GM18867 (cell line): ENCODE data around the gene DPEP2NB.
A peak's percentile ranks its signal among the peaks of the same experiment; 100 is the strongest.
"Not testable (repeated sequence)": the region's sequence is repeated elsewhere in the genome, so short reads cannot be mapped to it uniquely, and the experiment has no call there.

ENCODE experiments used
- ATAC-seq: cut with Tn5 transposase; IDR thresholded peaks from one replicate; pipeline ENCODE4 v1.9.1; 2021; ENCODE audit warnings: mild to moderate bottlenecking, moderate library complexity; ENCODE audit not compliant: unreplicated experiment

Gene DPEP2NB

DNA sequence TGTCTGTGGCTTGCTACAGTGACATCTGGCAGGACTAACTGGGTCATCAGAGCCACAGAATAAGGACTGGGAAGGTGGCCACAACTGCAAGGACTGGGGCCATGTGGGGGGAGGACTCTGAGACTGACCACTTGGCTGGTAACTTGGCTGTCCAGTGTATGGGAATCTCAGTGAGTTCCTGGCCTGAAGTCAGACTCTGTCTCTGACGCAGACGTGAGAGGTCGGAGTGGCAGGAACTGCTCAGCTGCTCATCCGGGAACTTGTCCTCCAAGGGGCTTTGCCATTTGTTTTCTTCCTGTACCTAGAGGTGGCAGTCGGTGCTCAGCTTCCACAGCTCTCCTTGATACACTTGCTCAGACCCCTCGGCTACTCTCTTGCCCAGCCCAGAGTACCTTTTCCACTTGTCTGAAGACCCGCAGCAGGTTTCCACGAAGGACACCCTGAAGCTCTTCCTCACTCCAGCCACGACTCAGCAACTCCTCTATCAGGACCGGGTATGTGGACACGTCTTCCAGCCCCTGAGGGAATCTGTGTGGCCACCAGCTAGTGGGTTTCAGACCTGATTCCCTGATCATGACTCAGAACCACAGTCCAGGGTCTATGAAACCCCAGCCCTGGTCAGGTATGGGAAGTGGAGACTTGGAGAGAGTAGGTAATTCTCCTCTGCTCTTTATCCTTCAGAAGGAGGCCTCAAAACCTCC lies 28.1 kb downstream of the DPEP2NB start:
- no peak for ATAC-seq

DNA sequence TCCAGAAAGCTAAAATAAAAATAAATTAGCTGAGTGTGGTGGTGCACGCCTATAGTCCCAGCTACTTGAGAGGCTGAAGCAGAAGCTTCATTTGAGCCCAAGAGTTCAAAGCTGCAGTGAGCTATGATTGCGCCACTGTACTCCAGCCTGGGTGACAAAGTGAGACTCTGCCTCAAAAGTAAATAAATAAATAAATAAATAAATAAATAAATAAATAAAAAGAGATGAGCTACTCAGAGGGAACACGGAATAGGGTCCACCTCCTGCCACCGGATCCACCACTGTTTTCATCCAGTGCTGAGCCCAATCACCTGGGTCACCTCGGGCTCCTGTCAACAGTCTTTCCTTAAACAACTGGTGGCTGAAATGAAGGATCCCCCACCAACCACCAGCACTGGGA lies 28.8 kb downstream of the DPEP2NB start:
- ATAC-seq: no peak

DNA sequence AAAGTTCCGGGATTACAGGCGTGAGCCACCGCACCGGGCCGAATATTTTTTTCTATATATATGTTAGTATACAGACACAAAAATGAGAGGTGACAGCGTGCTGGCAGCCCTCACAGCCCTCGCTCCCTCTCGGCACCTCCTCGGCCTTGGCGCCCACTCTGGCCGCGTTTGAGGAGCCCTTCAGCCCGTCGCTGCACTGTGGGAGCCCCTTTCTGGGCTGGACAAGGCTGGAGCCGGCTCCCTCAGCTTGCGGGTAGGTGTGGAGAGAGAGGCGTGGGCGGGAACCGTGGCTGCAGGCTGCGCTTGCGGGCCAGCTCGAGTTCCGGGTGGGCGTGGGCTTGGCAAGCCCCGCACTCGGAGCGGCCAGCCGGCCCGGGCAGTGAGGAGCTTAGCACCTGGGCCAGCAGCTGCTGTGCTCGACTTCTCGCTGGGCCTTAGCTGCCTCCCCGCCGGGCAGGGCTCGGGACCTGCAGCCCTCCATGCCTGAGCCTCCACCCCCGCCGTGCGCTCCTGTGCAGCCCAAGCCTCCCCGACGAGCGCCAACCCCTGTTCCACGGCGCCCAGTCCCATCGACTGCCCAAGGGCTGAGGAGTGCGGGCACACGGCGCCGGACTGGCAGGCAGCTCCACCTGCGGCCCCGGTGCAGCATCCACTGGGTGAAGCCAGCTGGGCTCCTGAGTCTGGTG lies 33.6 kb downstream of the DPEP2NB start:
- no peak for ATAC-seq

DNA sequence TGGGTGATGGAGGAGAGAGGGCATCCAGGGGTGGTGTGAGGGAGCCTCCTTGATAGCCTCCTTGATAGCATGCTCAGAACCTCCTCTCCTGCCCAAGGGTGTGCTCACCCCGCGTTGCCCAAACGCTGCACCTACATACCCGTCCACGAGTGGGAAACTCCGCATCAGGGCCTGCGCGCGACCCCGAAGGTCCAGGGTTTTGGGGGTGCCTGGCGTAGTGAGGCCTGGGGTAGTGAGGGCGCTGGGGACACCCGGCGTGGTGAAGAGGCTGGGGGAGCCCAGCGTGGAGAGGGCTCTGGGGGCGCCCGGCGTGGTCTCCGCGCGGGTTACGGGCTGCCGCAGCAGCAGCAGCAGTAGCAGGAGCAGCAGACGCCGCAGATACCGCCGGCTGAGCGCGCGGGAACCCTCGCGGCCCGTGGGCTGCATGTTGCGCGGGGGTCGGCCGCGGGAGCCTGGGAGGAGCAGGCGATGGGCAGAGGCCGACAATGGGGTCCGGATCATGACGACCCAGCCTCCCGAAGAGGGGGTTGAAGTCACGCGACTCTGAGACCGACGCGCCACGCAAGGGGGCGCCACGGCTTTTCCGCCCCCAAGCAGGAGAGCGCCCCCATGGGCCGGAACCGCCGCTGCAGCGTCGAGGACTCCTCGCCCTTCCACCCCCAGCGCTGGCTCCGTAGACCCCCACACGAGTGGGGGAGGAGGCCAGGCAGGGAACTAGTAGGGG lies 35.6 kb downstream of the DPEP2NB start, which contains the start of gene DPEP3:
TSS of gene DPEP3 (minus strand) at position 545 of the 724 bp plus-strand sequence. CDS start at position 426, 119 bp downstream.
- ATAC-seq: no peak

DNA sequence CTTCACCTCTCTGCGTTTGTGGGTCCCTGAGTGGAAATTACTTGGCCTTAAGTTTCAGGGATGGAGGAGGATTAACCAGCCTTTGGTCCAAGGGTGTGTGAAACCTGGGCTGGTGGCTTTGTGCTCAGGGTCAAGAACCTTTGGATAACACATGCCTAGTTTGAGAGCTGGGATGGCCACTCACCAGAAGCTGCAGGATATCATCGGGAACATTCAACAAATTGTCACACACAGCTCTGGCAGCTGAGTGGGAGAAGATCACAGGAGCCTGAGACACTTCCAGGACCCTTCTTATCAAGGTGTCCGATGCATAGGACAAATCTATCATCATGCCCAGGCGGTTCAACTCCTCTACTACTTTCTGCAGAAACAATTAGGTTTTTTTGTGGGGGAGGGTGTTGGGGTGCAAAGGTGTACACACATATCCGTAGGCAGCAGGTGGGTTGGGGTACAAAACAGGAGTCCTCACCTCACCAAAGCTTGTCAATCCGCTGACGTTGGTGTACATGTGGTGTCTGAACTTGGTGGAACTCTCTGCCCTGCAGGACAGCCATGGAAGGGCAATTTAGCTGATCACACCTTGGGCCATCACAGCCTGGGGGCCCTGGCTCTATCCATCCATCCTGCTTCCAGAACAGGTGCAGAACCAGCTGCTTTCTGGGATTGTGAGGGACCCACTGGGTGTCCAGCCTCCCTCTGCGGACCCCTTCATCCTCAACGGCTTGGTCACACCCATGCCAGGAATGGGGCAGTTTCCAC lies 38.1 kb downstream of the DPEP2NB start:
- no peak for ATAC-seq

DNA sequence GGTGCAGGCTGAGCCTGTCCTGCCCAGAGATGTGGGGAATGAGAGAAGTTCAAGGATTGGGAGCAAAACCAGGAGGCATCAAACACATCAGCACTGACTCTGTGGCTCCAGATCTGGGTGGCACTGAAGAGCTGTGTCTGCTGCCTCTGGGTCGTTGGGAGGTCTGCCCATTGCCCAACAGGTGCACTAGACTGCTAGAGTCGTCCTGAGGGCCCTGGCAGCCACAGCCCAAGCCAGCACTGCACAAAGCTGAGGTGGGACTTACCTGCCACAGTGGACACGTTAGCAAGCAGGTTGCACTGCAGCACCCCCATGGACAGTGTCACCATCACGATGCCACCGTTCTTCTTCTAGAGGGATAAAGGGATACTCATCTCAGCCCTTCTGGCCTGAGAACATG lies 38.7 kb downstream of the DPEP2NB start:
- ATAC-seq: no peak

DNA sequence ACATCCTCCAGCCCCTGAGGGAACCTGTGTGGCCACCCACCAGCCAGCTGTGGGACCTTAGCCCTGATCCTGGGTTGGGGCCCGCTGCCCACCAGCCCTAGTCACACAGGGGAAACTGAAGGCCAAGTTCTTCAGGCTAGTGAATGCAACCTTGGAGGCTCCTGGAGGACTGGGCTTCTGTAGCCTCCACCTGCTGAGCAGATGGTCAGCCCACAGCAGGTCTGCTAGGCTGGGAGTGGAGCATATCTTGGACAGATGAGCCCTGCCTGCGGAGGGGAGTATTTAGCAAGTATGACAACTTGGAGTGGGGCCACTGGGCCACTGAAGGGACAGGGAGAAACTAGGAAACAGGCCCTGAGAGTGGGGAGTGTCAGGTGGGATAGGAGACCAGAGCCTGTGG lies 39.5 kb downstream of the DPEP2NB start:
- ATAC-seq: no peak

DNA sequence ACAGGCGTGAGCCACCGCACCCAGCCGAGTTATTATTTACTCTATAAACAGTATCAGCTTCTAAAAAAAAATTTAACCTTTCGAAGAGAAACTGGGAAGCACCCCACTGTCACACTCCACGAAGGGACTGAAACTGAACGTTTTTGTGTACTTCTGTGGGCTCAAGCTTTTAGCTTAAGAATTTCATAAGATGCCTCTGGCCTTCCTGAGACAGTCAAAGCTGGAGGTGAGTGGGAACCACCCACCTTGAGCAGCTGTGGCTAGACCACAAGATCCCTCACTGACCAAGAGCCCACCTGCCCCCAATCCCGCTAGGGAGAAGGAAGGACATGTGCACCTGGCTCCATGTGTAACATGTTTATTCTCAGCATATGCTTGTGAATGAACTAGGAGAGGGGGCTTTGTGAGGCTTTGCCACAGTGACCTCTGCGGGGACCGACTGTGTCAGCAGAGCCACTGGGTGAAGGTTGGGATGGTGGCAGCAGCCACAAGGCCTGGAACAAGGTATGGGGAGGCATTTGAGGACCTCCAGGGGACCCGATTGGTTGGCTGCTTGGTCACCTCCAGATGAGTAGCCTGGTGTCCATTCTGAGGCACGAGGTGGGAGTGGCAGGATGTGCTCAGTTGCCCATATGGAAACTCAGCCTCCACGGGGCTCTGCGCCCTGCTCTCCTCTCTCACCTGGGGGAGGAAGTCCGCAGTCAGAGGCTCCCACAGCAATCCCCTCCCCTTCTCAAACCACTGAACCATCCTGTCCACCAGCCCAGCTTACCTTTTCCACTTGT lies 40.2 kb downstream of the DPEP2NB start:
- ATAC-seq: no peak

DNA sequence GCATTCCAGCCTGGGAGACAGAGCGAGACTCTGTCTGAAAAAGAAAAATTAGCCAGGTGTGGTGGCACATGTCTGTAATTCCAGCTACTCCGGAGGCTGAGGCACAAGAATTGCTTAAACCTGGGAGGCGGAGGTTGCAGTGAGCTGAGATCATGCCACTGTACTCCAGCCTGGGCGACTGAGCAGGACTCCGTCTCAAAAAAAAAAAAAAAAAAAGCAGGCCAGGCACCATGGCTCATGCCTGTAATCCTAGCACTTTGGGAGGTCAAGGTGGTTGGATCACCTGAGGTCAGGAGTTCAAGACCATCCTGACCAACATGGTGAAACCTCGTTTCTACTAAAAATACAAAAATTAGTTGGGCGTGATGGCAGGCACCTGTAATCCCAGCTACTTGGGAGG lies 43.4 kb downstream of the DPEP2NB start:
- not testable (repeated sequence) for ATAC-seq

DNA sequence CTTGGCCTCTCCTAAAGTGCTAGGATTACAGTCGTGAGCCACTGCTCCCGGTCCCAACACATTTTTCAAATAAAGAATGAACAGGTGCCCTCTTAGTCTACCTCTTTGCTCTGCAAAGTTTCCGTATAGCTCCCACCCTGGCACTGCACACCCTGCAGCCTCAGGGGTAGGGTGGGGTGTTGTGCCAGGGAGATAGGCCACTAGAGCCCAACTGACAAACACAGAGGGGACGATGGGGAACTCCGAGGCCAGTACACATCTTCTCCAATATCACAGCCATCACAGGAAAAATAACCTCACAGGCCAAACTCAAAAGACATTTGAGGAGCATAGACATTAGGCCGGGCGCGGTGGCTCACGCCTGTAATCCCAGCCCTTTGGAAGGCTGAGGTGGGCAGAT lies 44.6 kb downstream of the DPEP2NB start:
- no peak for ATAC-seq

DNA sequence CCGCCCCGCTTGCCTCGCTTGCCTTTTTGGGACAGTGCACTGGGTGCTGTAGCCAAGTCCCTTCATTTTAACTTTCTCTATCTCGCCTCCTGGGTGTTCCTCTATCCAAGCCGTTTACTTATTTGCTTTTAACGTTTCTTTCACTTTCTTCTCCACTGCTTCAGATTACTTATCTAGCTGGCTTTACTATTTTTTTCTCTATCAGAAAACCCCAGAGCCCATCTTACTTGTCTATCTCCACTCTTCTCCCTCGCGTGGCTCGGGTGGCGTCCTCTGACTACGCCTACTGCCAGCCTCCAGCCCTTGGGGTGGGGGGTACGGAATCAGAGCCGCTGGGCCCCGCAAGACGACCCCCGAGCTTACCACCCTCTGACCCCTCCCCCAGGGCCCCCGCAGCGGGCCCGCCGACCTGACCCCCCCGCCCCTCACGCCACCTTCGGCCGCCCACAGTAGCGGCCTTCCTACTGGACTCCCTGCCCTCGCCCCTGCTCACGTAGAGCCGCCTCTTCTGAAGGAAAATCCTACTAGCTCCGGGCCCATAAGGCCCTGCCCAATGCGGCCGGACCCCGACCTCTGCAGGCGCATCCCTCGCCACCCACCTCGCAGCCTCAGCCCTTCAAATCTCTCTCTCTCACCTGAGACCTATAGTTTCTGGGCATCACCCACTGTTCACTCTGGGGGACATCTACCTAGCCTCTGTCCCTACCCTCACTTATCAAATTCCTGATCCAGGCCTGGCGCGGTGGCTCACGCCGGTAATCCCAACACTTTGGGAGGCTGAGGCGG lies 46.3 kb downstream of the DPEP2NB start:
- ATAC-seq: no peak

DNA sequence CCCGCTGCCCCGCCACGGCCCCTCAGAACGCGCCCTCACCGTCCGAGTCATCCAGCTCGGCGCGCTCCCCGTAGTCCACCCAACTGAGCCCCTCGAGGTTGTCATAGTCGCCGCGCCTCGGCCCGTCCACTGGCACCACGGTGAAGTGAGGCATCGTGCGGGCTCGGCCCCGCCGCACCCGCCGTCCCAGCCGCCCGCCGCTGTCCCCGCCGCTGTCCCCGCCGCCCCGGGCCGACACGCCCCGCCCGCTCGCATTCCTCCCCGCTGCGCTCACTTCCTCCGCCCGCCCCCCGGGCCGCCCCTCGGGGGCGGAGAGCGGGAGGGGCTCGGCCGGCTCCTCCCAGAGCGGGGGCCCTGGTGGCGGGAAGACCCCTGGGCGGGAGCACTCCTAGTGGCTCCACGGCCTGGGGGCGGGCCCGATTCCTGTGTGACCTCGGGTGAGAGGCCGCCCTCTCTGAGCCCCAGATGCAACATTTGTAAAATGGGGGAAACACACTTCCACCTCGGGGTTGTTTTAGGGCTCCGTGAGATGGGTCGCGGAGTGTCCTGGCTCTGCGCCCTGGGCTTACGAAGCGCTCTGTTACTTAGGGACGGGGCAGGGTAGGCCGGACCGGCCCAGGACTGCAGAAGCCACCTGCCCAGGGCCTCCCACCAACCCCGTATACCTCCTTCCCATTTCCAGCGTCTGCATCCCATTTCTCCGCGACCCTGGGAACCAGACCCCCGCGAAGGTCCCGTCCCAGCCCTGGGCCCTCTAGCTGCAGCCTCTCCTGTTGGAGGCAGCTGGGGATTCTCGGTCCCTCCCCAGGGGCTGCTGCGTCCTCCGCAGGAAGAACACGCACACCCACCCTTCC lies 47.1 kb downstream of the DPEP2NB start, which contains the start of gene SLC12A4:
TSS of gene SLC12A4 (minus strand) at position 238 of the 854 bp plus-strand sequence. CDS start at position 154, 84 bp downstream.
- peak; percentile 72 for ATAC-seq

DNA sequence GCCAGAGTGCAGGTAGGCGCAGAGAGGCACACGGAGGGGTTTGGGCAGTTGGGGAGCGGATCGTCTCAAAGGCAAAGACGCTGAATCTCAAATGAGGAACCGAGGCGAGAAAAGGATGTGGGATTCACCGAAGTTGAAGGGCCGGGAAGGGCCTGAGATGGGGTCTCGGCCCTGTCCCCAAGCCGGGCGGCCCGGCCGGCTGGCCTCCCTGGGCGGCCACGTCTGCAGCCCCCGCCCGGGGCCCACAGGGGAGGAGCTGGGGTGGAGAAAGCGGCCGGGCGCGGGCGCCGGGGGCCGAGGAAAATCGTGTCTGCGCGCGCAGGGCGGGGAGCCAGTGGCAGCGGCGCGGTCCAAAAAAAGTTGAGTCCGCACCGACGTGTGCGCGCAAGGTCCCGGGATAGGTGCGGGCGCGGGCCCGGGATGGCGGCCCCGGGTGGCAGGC lies 47.7 kb downstream of the DPEP2NB start:
- ATAC-seq: peak; percentile 33

DNA sequence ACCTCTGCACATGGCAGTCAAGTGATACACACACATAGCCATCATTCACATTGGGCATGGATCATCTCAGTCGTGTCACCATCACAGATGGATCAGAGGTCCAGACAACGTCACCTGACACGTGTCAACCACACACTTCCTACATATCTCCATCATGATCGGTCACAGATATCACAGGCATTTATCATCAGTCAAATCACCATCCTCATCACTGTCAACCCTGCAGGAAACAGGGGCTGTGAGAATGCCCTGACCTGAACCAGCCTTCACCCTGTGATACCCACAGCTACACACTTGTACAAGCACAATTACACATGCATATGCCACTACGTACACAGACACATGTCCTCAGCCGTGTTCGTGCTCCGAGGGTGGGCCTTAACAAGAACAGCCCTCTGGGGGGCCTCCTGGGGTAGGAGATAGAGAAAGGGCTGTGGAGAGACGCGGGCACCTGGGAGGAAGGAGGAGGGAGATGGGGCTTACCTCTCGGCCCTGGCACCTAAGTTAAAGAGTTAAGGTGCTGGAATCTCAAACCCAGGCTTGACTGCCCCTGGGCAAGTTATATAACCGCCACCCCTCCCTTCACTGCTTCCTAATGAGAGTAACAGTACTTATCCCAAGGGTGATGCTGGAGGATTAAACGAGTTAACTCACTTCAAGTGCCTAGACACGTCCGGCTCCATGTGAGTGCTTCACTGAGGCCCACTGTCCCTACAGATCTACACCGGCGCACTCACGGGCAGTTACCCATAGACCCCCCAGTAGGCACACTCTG lies 48.3 kb downstream of the DPEP2NB start:
- no peak for ATAC-seq

DNA sequence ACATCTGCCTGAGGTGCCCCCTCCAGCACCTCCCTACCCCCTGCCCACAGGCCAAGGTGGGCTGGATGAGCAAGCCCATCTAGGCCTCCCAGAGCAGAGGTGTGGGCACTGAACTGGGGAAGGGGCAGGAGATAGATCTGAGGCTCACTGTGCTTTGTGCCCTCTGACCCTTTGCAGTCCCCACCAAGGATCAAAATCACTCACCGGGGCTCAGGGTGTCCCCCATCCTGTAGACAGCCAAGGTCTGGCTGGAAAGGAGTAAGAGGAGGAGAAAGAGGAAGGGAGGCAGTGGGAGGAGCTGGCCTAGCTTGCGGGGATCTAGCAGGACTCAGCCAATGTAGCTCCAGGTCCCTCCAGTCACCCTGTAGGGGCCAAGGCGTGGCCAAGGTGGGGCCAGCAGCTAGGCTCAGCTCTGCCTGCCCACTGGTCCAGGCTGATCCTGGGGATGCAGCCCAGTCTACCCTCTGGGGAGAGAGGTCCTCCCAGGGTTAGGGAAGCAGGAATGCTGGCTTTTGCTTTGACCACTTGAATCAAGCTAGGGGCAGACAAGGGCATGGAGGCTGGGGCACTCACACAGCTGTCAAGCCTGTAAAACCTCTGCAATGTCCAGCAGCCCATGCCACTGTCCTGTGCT lies 49.0 kb downstream of the DPEP2NB start:
- no peak for ATAC-seq

DNA sequence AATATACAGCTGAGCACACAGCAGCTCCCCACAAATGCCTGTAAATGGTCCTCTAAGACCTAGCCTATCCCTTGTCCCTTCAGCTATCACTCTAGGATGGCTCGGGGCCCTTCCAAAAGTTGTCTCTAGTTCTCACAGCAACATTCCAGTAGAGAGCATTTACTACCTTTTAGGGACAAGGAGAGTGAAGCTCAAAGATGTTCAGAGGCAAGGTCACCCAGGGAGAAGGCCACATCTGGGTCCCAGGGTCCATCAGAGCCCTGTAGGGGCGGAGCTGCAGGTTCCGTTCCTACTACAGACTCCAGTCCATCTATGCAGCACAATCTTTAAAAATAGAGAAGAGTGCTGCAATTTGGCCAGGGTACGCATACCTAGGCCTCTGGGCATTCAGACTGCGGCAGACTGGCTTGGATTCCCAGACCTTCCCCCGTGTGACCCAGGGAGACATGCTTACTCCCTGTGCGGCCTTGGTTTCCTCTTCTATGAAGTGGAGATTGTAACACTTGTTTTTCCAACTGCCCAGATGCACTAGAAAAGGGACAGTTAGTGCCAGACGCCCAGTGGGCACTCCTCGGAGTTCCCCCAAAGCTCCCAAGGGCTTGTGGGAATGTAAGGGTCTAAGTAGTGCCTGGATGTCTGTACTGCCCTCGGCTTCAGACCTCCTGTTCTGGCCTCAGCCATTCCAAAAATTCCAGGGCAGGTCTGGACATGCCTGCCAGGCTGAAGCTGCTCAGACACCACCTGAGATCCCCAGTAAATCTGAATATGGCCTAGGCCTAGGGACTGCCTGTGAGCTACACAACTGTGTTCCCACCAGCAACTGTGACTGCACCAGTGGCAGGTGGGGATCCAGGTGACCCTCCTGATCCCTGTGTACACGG lies 49.8 kb downstream of the DPEP2NB start:
- no peak for ATAC-seq
